Stimulated activated CD4-positive, alpha-beta T cell treated with anti-CD3 and anti-CD28 coated beads, TNF-alpha, amount 100 ng/mL, for 48 hours (primary cell): Measurements from ENCODE around the gene RPL18A.
A peak's percentile ranks its signal among the peaks of the same experiment; 100 is the strongest.
"Not testable (repeated sequence)": the region's sequence is repeated elsewhere in the genome, so short reads cannot be mapped to it uniquely, and the experiment has no call there.

Experiments used
- DNase-seq, 3 donors: peaks; one replicate each; pipeline ENCODE4 v3.0.0-alpha.2; 2020; ENCODE audit warnings: low read depth in 3 of 3

Gene RPL18A

GRCh38 chr19:17866312-17866963 lies 6.7 kb downstream of the RPL18A start:
- DNase-seq, result no peak

GRCh38 chr19:17866964-17867486 lies 7.3 kb downstream of the RPL18A start:
- DNase-seq, result no peak

- DNase-seq, result no peak
Observed at GRCh38 chr19:17868669-17869068, 9.0 kb downstream of the RPL18A start.

GRCh38 chr19:17869114-17869608 lies 9.5 kb downstream of the RPL18A start:
- DNase-seq, result no peak

- no peak for DNase-seq
Observed at GRCh38 chr19:17871032-17871877, 11.5 kb downstream of the RPL18A start.

GRCh38 chr19:17871878-17872250 lies 12.2 kb downstream of the RPL18A start, which contains the start of gene SLC5A5:
Gene SLC5A5 (plus strand): TSS chr19:17871945. CDS start chr19:17872320, 375 bp downstream.
- DNase-seq, result no peak

GRCh38 chr19:17872251-17873001 lies 12.7 kb downstream of the RPL18A start:
- DNase-seq, result peak in 1 of 3 donors; percentile 57

- DNase-seq, result peak; percentile 52 to 82 (median 62)
Observed at GRCh38 chr19:17873786-17874757, 14.4 kb downstream of the RPL18A start.

- DNase-seq, result no peak
Observed at GRCh38 chr19:17874758-17875135, 15.0 kb downstream of the RPL18A start.

- no peak for DNase-seq
Observed at GRCh38 chr19:17877696-17878095, 18.0 kb downstream of the RPL18A start.

- DNase-seq, result no peak
Observed at GRCh38 chr19:17879466-17879865, 19.8 kb downstream of the RPL18A start.

GRCh38 chr19:17881701-17882100 lies 22.0 kb downstream of the RPL18A start:
- DNase-seq, result no peak

GRCh38 chr19:17883627-17884410 lies 24.1 kb downstream of the RPL18A start:
- no peak for DNase-seq

GRCh38 chr19:17886515-17886914 lies 26.8 kb downstream of the RPL18A start:
- no peak for DNase-seq

- DNase-seq, result not testable (repeated sequence)
Observed at GRCh38 chr19:17887221-17887620, 27.5 kb downstream of the RPL18A start.

GRCh38 chr19:17888260-17888659 lies 28.6 kb downstream of the RPL18A start:
- no peak for DNase-seq

GRCh38 chr19:17889609-17890214 lies 30.0 kb downstream of the RPL18A start:
- no peak for DNase-seq

GRCh38 chr19:17893766-17894165 lies 34.1 kb downstream of the RPL18A start:
- no peak for DNase-seq

GRCh38 chr19:17902701-17903100 lies 43.0 kb downstream of the RPL18A start:
- DNase-seq, result no peak

GRCh38 chr19:17908244-17908643 lies 48.5 kb downstream of the RPL18A start:
- no peak for DNase-seq
